HG03039 (cell line): Measurements from ENCODE around the gene AP2A1.

ENCODE experiments used
- ATAC-seq: cut with Tn5 transposase; IDR thresholded peaks from one replicate; pipeline ENCODE4 v1.9.1; 2021; ENCODE audit warnings: mild to moderate bottlenecking, moderate library complexity; ENCODE audit not compliant: unreplicated experiment

AP2A1 gene

GRCh38 chr19:49854378-49855263 lies 87.8 kb downstream of the AP2A1 start:
- no peak for ATAC-seq

GRCh38 chr19:49855277-49855675 lies 88.5 kb downstream of the AP2A1 start:
- no peak for ATAC-seq

GRCh38 chr19:49855676-49856573 lies 89.1 kb downstream of the AP2A1 start:
- no peak for ATAC-seq

GRCh38 chr19:49856574-49857021 lies 89.8 kb downstream of the AP2A1 start:
- no peak for ATAC-seq
